Nephron progenitor cell (in vitro differentiated cells): ENCODE results near the gene NAP1L4.
"Not testable (repeated sequence)": the region's sequence is repeated elsewhere in the genome, so short reads cannot be mapped to it uniquely, and the experiment has no call there.

Experiments
- DNase-seq: peaks from one replicate; pipeline ENCODE4 v3.0.0; 2021
- H3K27ac Mint-ChIP-seq: 2 replicates; pipeline ENCODE4 v1.8.0; 2021; ENCODE audit warnings: mild to moderate bottlenecking, moderate library complexity, mixed read lengths
- H3K27me3 Mint-ChIP-seq: 2 replicates; pipeline ENCODE4 v1.8.0; 2021; ENCODE audit warnings: mild to moderate bottlenecking, low read depth, mixed read lengths; ENCODE audit not compliant: poor library complexity
- H3K36me3 Mint-ChIP-seq: 2 replicates; pipeline ENCODE4 v1.8.0; 2021; ENCODE audit warnings: low read depth, mixed read lengths
- H3K4me1 Mint-ChIP-seq: 2 replicates; pipeline ENCODE4 v1.8.0; 2021; ENCODE audit warnings: mixed read lengths
- H3K4me3 Mint-ChIP-seq: 2 replicates; pipeline ENCODE4 v1.8.0; 2021; ENCODE audit warnings: mild to moderate bottlenecking, moderate library complexity, mixed read lengths
- H3K9me3 Mint-ChIP-seq: 2 replicates; pipeline ENCODE4 v1.8.0; 2021; ENCODE audit warnings: mild to moderate bottlenecking, moderate library complexity, mixed read lengths
- TF ChIP-seq, protein P1 (sequence below): fragments of 200-600 bp; sonication (generic); IDR thresholded peaks from 2 replicates; pipeline ENCODE4 v1.5.0; 2021; ENCODE audit warnings: antibody characterized with exemption

NAP1L4 gene

DNA sequence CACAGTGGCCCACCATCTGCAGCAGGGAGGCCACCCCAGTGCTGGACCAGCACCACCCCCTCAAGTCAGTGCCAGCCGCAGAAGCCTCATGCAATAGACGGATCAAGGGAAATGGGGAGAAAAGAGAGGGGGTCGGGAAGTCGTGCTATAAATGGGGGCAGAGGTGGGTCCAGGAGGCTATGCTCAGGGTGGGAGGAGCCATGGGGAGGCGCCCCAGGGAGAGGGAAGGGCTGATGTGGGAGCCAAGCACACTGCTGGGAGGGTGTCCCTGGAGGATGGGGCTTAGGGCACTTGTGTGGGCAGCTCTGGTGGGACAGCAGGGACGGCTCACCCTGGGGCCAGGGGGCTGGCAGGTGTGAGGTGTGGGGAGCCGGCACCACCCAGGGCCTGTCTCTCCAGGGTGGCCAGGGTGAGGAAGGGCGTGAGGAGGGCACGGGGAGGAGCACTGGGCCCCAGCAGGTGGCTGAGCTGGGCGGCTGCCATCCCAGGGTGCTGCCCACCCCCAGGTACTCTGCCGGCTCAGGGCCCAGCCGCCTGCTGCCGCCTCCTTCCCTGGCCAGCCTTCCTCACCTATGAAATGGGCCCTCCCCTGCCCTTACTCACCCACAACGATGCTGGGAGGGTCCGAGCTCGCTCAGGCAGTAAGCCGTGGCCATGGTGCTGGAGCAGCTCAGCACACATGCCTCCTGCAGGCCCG, 80.9 kb downstream of the NAP1L4 start:
- H3K9me3 Mint-ChIP-seq = peaks cover 7% of the 10 kb centered on the region
- no peak overlapping the region for H3K27ac Mint-ChIP-seq
- peaks cover 17% of the 10 kb centered on the region for H3K4me1 Mint-ChIP-seq
- no peak for DNase-seq
- no peaks in the 10 kb centered on the region for H3K36me3 Mint-ChIP-seq
- H3K27me3 Mint-ChIP-seq = peaks cover 8% of the 10 kb centered on the region
- H3K4me3 Mint-ChIP-seq = no peak overlapping the region
- TF ChIP-seq, protein P1, sequence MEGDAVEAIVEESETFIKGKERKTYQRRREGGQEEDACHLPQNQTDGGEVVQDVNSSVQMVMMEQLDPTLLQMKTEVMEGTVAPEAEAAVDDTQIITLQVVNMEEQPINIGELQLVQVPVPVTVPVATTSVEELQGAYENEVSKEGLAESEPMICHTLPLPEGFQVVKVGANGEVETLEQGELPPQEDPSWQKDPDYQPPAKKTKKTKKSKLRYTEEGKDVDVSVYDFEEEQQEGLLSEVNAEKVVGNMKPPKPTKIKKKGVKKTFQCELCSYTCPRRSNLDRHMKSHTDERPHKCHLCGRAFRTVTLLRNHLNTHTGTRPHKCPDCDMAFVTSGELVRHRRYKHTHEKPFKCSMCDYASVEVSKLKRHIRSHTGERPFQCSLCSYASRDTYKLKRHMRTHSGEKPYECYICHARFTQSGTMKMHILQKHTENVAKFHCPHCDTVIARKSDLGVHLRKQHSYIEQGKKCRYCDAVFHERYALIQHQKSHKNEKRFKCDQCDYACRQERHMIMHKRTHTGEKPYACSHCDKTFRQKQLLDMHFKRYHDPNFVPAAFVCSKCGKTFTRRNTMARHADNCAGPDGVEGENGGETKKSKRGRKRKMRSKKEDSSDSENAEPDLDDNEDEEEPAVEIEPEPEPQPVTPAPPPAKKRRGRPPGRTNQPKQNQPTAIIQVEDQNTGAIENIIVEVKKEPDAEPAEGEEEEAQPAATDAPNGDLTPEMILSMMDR = no peak

DNA sequence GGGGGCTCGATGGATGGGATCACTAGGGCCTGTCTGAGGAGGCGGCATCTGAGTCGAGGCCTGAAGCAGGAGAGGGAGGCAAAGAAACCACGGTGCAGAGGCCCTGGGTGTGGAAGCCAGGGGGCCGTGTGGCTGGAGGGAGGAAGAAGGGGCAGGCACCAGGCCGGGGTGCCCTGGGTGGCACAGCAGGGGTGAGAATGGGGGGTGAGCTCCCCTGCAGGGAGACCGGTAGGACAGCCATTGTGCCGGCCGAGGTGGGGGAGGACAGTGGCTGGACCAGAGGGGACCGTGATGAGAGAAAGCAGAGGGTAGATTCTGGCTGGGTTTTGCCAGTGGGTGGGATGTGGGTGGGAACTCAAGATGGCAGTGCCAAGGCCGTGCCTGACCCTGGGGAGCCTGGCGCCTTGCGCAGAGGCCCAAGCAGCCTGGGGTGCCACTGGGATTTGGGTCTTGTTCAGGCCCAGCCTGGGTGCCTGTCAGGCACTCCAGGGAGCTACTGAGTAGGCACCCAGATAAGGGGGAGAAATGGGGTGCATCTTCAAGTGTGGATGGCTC, 81.7 kb downstream of the NAP1L4 start:
- H3K27ac Mint-ChIP-seq = peak overlapping the region; percentile 15
- H3K4me1 Mint-ChIP-seq = peaks cover 17% of the 10 kb centered on the region
- no peak for DNase-seq
- H3K4me3 Mint-ChIP-seq = no peak overlapping the region
- TF ChIP-seq, protein P1 = no peak
- H3K27me3 Mint-ChIP-seq = peaks cover 8% of the 10 kb centered on the region
- H3K36me3 Mint-ChIP-seq = peaks cover 6% of the 10 kb centered on the region
- peaks cover 13% of the 10 kb centered on the region for H3K9me3 Mint-ChIP-seq

DNA sequence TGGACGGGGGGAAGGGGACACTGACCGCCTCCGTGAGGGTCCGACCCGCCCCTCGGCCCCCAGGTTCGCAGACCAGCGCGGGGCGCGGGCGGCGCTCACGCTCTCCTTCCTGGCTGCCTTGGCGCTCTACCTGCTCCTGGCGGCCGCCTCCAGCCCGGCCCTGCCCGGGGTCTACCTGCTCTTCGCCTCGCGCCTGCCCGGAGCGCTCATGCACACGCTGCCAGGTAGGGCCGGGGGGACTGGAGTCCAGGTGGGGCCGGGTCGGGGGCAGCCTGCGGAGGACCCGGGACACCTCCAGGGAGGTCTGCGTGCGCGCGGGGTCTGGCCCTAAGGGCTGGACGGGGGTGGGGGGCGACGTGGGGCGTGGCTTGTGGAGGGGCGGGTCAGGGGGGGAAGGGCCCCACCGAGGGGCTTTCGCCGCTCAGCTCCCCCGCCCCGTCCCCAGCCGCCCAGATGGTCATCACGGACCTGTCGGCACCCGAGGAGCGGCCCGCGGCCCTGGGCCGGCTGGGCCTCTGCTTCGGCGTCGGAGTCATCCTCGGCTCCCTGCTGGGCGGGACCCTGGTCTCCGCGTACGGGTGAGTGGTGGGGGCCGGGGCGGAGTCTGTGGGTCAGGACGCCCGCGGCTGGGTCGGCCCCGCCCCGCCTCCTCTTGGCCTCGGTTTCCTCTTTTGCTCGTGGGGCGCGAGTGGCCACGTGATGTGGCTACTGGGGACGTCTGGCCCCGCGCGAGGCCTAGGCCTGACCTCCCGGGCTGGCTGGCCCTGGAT, 82.8 kb downstream of the NAP1L4 start:
- peaks cover 13% of the 10 kb centered on the region for H3K36me3 Mint-ChIP-seq
- DNase-seq = no peak
- no peak overlapping the region for H3K4me3 Mint-ChIP-seq
- TF ChIP-seq, protein P1 = no peak
- H3K4me1 Mint-ChIP-seq = peaks cover 17% of the 10 kb centered on the region
- peaks cover 8% of the 10 kb centered on the region for H3K27me3 Mint-ChIP-seq
- no peak overlapping the region for H3K27ac Mint-ChIP-seq
- H3K9me3 Mint-ChIP-seq = peaks cover 20% of the 10 kb centered on the region

- Mint-ChIP-seq H3K4me3 (no peak overlapping the region), H3K27me3 (peaks cover 4% of the 10 kb centered on the region), H3K4me1 (peaks cover 15% of the 10 kb centered on the region), H3K27ac (no peak overlapping the region), H3K9me3 (peaks cover 20% of the 10 kb centered on the region), H3K36me3 (peaks cover 13% of the 10 kb centered on the region)
- TF ChIP-seq, protein P1 = no peak
- DNase-seq = no peak
Measured at GRCh38 chr11:2908130-2908529, 84.0 kb downstream of the NAP1L4 start.

GRCh38 chr11:2905299-2905698, 86.8 kb downstream of the NAP1L4 start:
- Mint-ChIP-seq H3K36me3 (peaks cover 13% of the 10 kb centered on the region), H3K4me1 (peaks cover 18% of the 10 kb centered on the region), H3K9me3 (peaks cover 20% of the 10 kb centered on the region)
- H3K27ac Mint-ChIP-seq, H3K27me3 Mint-ChIP-seq, H3K4me3 Mint-ChIP-seq, DNase-seq: not testable (repeated sequence)
